DMS153 treated with DMSO at 0.1 percent for 48 hours (cell line): ENCODE measurements around the gene CMIP.
"Not testable (repeated sequence)": the region's sequence is repeated elsewhere in the genome, so short reads cannot be mapped to it uniquely, and the experiment has no call there.

ENCODE experiments used
- DNase-seq: peaks from one replicate; lab custom pipeline; 2025; ENCODE audit not compliant: unreplicated experiment; lab: John Stamatoyannopoulos, UW

Gene CMIP

DNA sequence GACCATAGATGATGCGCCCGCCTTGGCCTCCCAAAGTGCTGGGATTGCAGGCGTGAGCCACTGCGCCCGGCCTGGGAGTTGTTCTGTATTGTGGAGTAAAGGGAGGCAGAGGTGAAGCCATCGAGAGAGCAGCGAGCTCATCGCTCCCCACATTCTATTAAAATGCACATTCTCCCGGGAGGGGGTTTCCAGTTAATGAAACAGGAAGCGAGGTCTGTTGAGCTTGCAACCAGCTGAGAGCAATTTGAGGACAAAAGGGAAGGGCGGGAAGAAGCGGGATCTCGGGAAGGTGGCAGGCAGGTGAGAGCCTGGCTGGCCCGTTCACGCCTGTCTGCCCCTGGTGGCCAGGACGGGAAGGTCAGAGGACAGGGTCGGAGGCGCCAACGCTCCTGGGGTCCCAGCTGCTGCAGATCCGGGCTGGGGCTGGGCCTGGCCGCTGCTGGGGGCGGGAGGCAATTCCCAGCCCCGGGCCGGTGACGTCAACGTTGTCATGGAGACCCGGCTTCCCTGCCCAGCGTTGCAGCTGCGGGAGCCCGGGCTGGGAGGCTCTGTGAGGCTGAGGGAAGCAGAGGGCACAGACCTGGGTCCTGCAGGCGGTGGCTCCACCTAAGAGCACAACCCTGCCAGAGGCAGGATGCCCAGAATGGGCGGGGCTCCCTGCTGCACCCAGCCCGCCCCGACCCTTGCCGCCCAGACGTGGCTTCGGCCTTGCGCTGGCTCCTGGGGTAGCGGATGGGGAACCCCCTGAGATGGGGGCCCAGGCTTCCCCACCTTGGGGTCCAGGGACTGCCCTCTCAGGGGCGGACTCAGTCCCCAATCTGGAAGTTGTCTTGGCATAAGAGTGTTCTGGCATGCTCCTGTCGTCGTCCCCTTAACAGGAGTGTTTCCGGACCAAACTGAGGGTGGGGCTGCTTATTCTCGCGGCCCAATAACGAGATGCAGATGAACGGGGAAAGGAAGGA is 285.8 kb downstream of the CMIP start:
- DNase-seq, result peak; percentile 92

DNA sequence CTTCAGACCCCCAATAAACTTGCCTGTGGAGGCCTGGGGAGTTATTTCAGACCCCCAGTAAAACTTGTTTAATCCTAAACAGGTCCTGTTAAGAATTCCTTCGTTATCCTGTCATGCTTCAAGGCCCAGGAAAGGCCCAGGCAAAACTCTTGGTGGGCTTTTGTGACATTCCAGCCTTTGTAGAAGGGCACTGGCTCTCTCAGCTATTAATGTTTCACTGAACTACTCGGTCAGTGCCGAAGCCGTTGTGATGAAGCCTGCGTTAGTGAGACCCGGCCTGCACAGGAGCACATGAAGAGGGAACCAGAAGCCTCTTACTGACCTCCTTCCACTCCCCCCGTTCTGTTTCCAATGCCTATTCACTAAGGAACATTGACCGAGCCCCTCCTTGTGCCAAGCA is 287.0 kb downstream of the CMIP start:
- no peak for DNase-seq

DNA sequence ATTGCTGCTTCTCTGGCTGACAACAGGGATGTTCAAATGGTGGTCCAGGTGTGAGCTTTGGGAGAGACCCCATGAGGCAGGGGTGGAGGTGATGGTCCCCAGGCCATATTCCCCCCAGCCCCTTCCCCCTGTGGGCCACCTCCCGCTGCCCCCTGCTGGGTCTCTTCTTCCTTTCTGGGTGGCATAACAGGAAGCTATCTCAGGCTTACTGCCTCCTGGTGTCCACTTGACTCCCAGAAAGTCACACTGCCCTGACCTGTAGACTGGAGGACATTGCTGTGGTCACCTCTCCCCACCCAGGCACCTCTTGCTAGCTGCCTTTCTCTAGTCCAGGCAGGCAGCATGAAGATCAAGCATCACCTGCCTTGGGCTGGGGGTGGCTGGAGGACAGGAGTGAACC is 288.1 kb downstream of the CMIP start:
- no peak for DNase-seq

DNA sequence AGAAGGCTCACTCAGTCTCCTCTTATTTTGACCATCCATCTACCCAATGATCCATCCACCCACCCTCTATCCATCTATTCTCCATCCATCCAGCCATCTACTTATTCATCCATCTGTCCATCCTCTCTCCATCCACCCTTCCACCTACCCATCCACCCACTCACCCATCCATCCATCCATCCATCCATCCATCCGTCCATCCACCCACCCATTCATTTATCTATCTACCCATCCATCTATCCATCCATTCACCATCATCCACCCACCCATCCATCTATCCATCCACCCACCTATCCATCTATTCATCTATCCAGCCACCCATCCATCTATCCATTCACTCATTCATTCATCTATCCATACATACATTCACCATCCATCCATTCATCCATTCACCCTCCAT is 288.7 kb downstream of the CMIP start:
- DNase-seq, result no peak

- DNase-seq, result no peak
These were observed 290.2 kb downstream of the CMIP start for GRCh38 chr16:81734632-81735434.

DNA sequence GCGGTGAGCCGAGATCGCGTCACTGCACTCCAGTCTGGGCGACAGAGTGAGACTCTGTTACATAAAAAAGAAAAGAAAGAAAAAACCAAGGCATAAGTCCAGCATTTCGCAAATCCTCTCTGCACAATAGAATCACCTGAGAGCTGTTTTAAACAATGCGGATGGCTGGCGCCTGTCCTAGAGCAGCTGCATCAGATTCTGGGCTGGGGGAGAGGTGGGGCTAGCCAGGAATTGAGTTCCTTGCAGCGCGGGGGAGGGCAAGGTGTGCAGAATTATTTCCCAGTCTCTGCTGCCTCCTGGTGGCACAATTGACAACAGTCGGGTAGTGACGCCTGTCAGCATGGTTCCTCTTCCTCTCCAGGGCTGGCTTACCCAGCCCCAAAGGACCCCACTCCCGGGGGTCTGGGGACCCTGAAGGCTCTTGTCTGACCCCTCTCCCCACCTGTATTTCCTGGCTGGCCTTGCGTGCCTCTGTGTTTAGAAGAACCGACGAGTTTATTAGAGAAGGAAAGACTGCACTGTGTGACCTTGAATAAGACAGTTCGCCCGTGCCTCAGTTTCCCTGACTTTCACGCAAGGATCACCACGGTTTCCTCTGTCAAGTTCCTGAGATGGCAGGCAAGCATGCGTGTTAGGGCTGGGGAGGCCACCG is 293.4 kb downstream of the CMIP start:
- DNase-seq, result peak; percentile 79

DNA sequence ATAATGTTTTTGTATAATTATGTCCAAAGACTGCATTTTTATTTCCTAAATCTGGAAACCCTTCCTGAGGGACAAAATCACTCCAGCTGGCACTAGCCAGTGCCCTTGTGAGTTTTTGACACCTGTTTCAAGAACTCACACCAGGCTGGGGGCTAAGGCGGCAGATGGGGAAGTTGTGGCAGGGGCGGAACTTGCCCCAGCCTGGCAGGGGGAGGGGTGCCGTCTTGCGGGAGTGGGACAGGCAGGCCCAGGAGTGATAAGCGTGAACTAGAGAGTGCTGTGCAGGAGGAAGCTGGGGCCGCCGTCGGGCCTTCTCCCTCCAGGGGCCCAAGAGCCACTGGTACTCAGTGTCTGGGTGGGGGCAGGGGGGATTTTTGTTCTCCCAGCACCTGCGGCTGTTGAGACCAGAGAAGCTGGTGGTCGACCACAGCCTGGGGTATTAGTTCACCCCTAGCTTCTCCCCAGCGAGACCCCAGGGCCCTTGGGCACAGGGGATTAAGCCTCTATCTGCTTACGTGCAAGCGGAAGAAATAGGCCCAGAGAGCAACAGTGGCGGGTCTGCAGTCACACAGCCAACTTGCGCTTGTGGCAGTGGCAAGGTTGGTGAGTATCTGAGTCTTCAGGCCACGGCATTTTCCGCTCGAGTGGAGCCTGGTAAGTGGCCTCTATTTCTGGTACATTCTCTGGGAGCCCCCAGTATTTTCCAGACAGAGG is 294.3 kb downstream of the CMIP start:
- no peak for DNase-seq

- no peak for DNase-seq
These were observed 294.9 kb downstream of the CMIP start for GRCh38 chr16:81739503-81739902.

DNA sequence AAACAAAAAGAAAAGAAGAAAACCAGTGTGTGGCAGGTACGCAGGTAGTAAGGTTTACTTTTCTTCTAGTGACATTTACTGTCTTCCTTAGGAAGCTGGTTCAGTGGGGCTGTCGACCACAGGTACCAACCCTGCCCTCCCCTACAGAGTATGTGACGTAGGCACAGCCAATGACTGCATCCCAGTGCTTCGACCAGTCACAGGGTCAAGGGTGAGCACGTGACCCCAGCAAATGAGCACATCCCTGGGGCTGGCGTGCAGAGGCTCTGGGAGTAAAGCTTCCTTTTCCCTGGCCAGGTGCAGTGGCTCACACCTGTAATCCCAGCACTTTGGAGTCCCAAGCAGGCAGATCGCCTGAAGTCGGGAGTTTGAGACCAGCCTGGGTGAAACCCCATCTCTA is 295.6 kb downstream of the CMIP start:
- DNase-seq, result no peak

- not testable (repeated sequence) for DNase-seq
These were observed 296.8 kb downstream of the CMIP start for GRCh38 chr16:81741430-81741770.

DNA sequence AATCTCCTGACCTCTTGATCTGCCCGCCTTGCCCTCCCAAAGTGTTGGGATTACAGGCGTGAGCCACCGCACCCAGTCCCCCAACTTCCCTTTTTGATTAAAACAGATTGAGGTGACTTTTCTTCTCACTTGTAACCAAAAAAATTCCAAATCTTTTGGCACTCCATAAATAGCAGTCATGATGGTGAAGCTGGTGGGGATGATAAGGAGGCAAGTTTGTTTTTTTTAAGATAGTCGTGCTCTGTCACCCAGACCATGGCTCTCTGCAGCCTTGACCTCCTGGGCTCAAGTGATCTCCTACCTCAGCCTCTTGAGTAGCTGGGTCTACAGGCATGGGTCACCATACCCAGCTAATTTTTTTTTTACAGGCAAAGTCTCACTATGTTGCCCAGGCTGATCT is 299.8 kb downstream of the CMIP start:
- no peak for DNase-seq

GRCh38 chr16:81744911-81745310 is 300.3 kb downstream of the CMIP start:
- DNase-seq, result no peak

- peak; percentile 60 for DNase-seq
These were observed 301.3 kb downstream of the CMIP start for GRCh38 chr16:81745704-81746558.

DNA sequence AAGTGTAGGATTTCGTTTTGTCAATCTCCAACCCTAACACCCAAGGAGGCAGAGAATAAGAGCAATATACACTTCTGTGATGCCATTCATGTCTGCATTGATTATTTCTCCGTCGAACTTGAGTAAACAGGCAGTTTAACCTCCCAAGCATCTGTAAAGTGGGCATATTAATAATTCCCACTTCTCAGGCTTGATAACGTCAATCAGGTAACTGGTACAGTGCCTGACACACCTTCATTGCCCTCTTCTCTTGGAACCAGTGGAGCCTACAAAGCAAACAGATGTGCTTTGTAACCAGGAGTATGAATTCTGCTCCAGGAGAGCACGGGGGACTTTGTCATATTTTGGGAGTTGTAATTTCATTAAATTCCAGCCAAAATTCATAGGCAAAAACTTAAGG is 302.0 kb downstream of the CMIP start:
- DNase-seq, result no peak

- DNase-seq, result no peak
These were observed 304.0 kb downstream of the CMIP start for GRCh38 chr16:81748476-81749198.

GRCh38 chr16:81752225-81752875 is 307.7 kb downstream of the CMIP start:
- DNase-seq, result no peak

- DNase-seq, result no peak
These were observed 308.2 kb downstream of the CMIP start for GRCh38 chr16:81752876-81753227.

GRCh38 chr16:81754858-81755257 is 310.2 kb downstream of the CMIP start:
- no peak for DNase-seq
